Liver (tissue), 9 donors: ENCODE measurements around the gene ACOT8. TPM values are rescaled to one million over a fixed set of nuclear protein-coding genes. Genes with fewer than 3 reads are reported as not detected.

Source experiments
- DNase-seq: peaks from one replicate; pipeline ENCODE4 v3.0.0-alpha.2; 2017; ENCODE audit warnings: low spot score
- H3K27ac ChIP-seq, 2 donors: one replicate each; pipeline ENCODE4 v1.7.0; 2013; ENCODE audit warnings: inconsistent platforms in 2 of 2, low read length in 2 of 2, control low read depth in 1 of 2, low read depth in 1 of 2, mild to moderate bottlenecking in 1 of 2
- H3K27me3 ChIP-seq, 4 donors: one replicate each; pipeline versions ENCODE4 v1.6.1 to v1.7.0; 2013; ENCODE audit warnings: low read length in 3 of 4, inconsistent platforms in 1 of 4, mild to moderate bottlenecking in 1 of 4, moderate library complexity in 1 of 4; ENCODE audit not compliant: control insufficient read depth in 4 of 4, insufficient read depth in 4 of 4
- H3K36me3 ChIP-seq, 4 donors: one replicate each; pipeline versions ENCODE4 v1.6.1 to v1.7.0; 2013; ENCODE audit warnings: low read length in 3 of 4, mild to moderate bottlenecking in 3 of 4, low read depth in 1 of 4, moderate library complexity in 1 of 4; ENCODE audit not compliant: control insufficient read depth in 4 of 4, insufficient read depth in 3 of 4
- H3K4me1 ChIP-seq, 4 donors: one replicate each; pipeline versions ENCODE4 v1.6.1 to v1.7.0; 2013; ENCODE audit warnings: low read length in 3 of 4, mild to moderate bottlenecking in 3 of 4, moderate library complexity in 1 of 4; ENCODE audit not compliant: control insufficient read depth in 4 of 4, insufficient read depth in 4 of 4
- H3K4me3 ChIP-seq, 3 donors: one replicate each; pipeline versions ENCODE4 v1.6.1 to v1.7.0; 2013; ENCODE audit warnings: low read length in 3 of 3, control low read depth in 1 of 3, low read depth in 1 of 3, mild to moderate bottlenecking in 1 of 3
- H3K9ac ChIP-seq, 2 donors: one replicate each; pipeline ENCODE4 v1.7.0; 2013; ENCODE audit warnings: low read length in 2 of 2, mild to moderate bottlenecking in 2 of 2, moderate library complexity in 2 of 2, control low read depth in 1 of 2, low read depth in 1 of 2
- H3K9me3 ChIP-seq, 4 donors: one replicate each; pipeline versions ENCODE4 v1.6.1 to v1.7.0; 2013; ENCODE audit warnings: low read length in 3 of 4; ENCODE audit not compliant: control insufficient read depth in 4 of 4
- EGR1 ChIP-seq, 2 donors: IDR thresholded peaks; 2 replicates each; pipeline ENCODE4 v1.6.1; 2016 to 2018; ENCODE audit warnings: antibody characterized with exemption in 2 of 2, low read depth in 2 of 2
- FOXA1 ChIP-seq: IDR thresholded peaks from 2 replicates; pipeline ENCODE4 v1.6.1; 2016; ENCODE audit warnings: antibody characterized with exemption
- FOXA2 ChIP-seq: IDR thresholded peaks from 2 replicates; pipeline ENCODE4 v1.6.1; 2016; ENCODE audit warnings: antibody characterized with exemption
- HNF4A ChIP-seq, 2 donors: conservative IDR thresholded peaks; 2 replicates each; pipeline ENCODE4 v1.6.1; 2016; ENCODE audit warnings: antibody characterized with exemption in 2 of 2, mild to moderate bottlenecking in 2 of 2
- HNF4G ChIP-seq: IDR thresholded peaks from 2 replicates; pipeline ENCODE4 v1.6.1; 2016; ENCODE audit warnings: antibody characterized with exemption
- RAD21 ChIP-seq, 2 donors: IDR thresholded peaks; 2 replicates each; pipeline ENCODE4 v1.6.1; 2016; ENCODE audit warnings: antibody characterized with exemption in 2 of 2, mild to moderate bottlenecking in 2 of 2
- RXRA ChIP-seq, 2 donors: IDR thresholded peaks; 2 replicates each; pipeline ENCODE4 v1.6.1; 2017 to 2018; ENCODE audit warnings: antibody characterized with exemption in 2 of 2, mild to moderate bottlenecking in 1 of 2
- TAF1 ChIP-seq: conservative IDR thresholded peaks from 2 replicates; pipeline ENCODE4 v1.6.1; 2016; ENCODE audit warnings: antibody characterized with exemption, mild to moderate bottlenecking
- WGBS: extraction: QIAGEN DNeasy Blood & Tissue Kit; methylation state at CpG from one replicate; pipeline ENCODE4 v1.1.7; 2013; 5-methylcytosine and 5-hydroxymethylcytosine counted together
- polyA plus RNA-seq, 2 donors: library from polyadenylated mRNA; stranded (reverse) in 1 of 2; unstranded in 1 of 2; fragments of 200-250 nt in 1 of 2; fragments of >200 nt in 1 of 2; fragmentation: Nextera tagmentation in 1 of 2; extraction: Ambion mirVana in 1 of 2; gene quantifications; one replicate each; pipeline versions ENCODE4 v1.2.1 to v1.2.3, GENCODE V29; 2013 to 2015
- total RNA-seq, 2 donors: library from RNA; depleted of rRNA; stranded (reverse); fragments of >200 nt; gene quantifications; one replicate each; pipeline ENCODE4 v1.2.3, GENCODE V29; 2014
- TF ChIP-seq, protein P1 (sequence below): fragments of 150-350 bp; IDR thresholded peaks from 2 replicates; pipeline ENCODE4 v1.5.1; 2017; ENCODE audit warnings: improper control_type of control experiment, low read depth, low read length; ENCODE audit not compliant: missing input control
- TF ChIP-seq, protein P2 (sequence below): IDR thresholded peaks from 2 replicates; pipeline ENCODE4 v1.6.1; 2016; ENCODE audit warnings: antibody characterized with exemption, mild to moderate bottlenecking
- donor health status: healthy.
- donor health status: healthy.
- donor health status: healthy.
- donor health status: healthy.
- donor health status: healthy.

ACOT8 gene
- total and polyA plus RNA-seq, 4 donors: 24.4 to 27.1 (median 24.5) TPM

DNA sequence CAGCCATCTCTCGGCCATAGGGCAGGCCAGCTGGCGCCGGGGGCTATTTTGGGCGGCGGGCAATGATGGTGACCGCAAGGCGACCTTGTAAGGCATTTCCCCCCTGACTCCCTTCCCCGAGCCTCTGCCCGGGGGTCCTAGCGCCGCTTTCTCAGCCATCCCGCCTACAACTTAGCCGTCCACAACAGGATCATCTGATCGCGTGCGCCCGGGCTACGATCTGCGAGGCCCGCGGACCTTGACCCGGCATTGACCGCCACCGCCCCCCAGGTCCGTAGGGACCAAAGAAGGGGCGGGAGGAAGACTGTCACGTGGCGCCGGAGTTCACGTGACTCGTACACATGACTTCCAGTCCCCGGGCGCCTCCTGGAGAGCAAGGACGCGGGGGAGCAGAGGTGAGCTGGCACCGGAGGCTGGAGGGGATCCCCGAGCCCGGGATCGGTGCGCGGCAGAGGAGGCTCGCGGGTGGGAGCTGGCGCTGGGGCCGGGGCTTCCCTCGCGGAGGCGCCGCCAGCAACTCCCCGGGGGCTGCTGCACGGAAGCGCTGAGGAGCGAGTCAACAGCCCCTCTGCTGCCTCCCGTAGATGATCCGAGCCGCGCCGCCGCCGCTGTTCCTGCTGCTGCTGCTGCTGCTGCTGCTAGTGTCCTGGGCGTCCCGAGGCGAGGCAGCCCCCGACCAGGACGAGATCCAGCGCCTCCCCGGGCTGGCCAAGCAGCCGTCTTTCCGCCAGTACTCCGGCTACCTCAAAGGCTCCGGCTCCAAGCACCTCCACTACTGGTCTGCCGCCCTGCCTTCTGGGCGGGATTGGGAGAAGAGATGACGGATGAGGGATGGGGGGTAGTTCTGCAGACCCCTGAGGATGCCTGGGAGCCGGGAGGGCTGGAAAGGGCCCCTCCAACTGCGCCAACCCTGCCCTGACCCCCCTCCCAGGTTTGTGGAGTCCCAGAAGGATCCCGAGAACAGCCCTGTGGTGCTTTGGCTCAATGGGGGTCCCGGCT is 34.1 kb upstream of the ACOT8 start, which contains the start of the genes CTSA and NEURL2 (continued):
- TF ChIP-seq, protein P1, sequence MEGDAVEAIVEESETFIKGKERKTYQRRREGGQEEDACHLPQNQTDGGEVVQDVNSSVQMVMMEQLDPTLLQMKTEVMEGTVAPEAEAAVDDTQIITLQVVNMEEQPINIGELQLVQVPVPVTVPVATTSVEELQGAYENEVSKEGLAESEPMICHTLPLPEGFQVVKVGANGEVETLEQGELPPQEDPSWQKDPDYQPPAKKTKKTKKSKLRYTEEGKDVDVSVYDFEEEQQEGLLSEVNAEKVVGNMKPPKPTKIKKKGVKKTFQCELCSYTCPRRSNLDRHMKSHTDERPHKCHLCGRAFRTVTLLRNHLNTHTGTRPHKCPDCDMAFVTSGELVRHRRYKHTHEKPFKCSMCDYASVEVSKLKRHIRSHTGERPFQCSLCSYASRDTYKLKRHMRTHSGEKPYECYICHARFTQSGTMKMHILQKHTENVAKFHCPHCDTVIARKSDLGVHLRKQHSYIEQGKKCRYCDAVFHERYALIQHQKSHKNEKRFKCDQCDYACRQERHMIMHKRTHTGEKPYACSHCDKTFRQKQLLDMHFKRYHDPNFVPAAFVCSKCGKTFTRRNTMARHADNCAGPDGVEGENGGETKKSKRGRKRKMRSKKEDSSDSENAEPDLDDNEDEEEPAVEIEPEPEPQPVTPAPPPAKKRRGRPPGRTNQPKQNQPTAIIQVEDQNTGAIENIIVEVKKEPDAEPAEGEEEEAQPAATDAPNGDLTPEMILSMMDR: no peak

DNA sequence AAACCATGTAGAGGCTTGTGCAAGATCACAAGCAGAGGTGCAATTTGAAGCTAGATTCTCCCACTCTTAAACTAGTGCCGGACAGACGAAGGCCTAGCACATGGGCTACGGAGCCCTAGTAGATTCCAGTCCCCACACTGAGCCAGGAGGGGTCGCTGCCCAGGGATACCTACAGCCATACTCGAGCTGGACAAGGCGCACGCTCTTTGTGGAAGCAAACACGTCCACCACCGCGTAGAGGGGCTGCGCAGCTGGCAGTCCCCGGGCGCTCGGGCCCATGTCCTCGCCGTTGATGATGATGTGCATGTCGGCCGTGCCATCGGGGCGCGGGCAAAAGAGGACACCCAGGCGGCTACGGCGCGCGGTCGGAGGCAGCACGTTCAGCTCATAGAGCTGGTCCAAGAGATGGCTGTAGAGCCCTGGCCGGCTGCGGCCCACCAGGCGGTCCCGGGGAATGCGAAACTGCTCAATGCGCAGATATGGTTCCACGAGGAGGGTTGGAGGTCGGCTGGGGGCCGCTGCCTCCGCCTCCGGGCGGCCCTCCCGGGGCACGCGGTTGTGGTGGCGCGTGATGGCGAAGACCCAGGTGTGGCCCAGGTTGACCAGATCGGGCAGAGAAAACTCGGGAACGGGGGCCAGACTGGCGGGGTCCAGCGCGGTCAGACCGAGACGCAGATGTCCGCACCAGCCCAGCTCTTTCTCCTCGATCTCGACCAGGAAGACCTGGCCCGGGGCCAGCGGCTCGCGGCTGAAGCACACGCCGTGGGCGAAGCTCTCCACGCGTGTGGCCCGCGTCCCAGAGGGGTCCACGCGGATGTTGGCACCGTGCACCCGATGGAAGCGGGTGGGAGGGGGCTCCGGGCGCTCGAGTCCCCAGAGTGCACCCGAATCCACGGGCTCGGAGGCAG is 33.1 kb upstream of the ACOT8 start:
- DNase-seq: peak; percentile 85
- WGBS: 1% methylated on average over 79 of the region's 79 CpGs
- Histone ChIP-seq H3K4me1 (peaks cover 2 to 49% (median 40%) of the 10 kb centered on the region in 4 donors), H3K27me3 (no peaks in the 10 kb centered on the region), H3K4me3 (peak overlapping the region; percentile 69 to 83 (median 77)), H3K9ac (peak overlapping the region; percentile 61 to 85), H3K27ac (peak overlapping the region; percentile 92 to 95), H3K9me3 (no peaks in the 10 kb centered on the region), H3K36me3 (peaks cover 3 to 29% (median 20%) of the 10 kb centered on the region in 4 donors)
- TF ChIP-seq, protein P1: peak; percentile 65
- peak; percentile 69 to 83 for TF ChIP-seq RAD21 (IDR thresholded peaks at IDR 0.05)
- TF ChIP-seq FOXA1: no peak
- TF ChIP-seq HNF4A (conservative IDR thresholded peaks at IDR 0.05): no peak
- TF ChIP-seq, protein P2, sequence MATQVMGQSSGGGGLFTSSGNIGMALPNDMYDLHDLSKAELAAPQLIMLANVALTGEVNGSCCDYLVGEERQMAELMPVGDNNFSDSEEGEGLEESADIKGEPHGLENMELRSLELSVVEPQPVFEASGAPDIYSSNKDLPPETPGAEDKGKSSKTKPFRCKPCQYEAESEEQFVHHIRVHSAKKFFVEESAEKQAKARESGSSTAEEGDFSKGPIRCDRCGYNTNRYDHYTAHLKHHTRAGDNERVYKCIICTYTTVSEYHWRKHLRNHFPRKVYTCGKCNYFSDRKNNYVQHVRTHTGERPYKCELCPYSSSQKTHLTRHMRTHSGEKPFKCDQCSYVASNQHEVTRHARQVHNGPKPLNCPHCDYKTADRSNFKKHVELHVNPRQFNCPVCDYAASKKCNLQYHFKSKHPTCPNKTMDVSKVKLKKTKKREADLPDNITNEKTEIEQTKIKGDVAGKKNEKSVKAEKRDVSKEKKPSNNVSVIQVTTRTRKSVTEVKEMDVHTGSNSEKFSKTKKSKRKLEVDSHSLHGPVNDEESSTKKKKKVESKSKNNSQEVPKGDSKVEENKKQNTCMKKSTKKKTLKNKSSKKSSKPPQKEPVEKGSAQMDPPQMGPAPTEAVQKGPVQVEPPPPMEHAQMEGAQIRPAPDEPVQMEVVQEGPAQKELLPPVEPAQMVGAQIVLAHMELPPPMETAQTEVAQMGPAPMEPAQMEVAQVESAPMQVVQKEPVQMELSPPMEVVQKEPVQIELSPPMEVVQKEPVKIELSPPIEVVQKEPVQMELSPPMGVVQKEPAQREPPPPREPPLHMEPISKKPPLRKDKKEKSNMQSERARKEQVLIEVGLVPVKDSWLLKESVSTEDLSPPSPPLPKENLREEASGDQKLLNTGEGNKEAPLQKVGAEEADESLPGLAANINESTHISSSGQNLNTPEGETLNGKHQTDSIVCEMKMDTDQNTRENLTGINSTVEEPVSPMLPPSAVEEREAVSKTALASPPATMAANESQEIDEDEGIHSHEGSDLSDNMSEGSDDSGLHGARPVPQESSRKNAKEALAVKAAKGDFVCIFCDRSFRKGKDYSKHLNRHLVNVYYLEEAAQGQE: peak; percentile 13
- TF ChIP-seq RXRA (IDR thresholded peaks at IDR 0.05): peak in 1 of 2 donors; percentile 41
- TF ChIP-seq HNF4G: no peak
- no peak for TF ChIP-seq EGR1 (IDR thresholded peaks at IDR 0.05; ENCODE audit: low read depth in 2 of 2)
- no peak for TF ChIP-seq FOXA2
- TF ChIP-seq TAF1: peak; percentile 53
